Testis (tissue), 2 donors: ENCODE data around the gene PRMT9.

Source experiments
- CTCF ChIP-seq, 3 experiments: fragments of 450-650 bp in 2 of 3; fragments of 200-600 bp in 1 of 3; sonication (generic) in 1 of 3; IDR thresholded peaks; one replicate each; pipeline ENCODE4 v1.5.1; 2016 to 2019; ENCODE audit warnings: antibody characterized with exemption in 3 of 3, mild to moderate bottlenecking in 2 of 3, moderate library complexity in 1 of 3
- POLR2A ChIP-seq: fragments of 450-650 bp; IDR thresholded peaks from one replicate; pipeline ENCODE4 v1.6.1; 2017; ENCODE audit warnings: antibody characterized with exemption, mild to moderate bottlenecking, moderate library complexity

- TF ChIP-seq CTCF (IDR thresholded peaks at IDR 0.05) (no peak), POLR2A (no peak)
These were observed 39.4 kb upstream of the PRMT9 start for GRCh38 chr4:147723326-147723725.
